Medulla oblongata (tissue), 1 donor: Measurements from ENCODE around the gene GTF2F1.
"Not testable (repeated sequence)": the region's sequence is repeated elsewhere in the genome, so short reads cannot be mapped to it uniquely, and the experiment has no call there.

Source experiments
- DNase-seq: peaks from one replicate; pipeline ENCODE4 v3.0.0-alpha.2; 2015; ENCODE audit errors: extremely low spot score

GTF2F1 gene, protein sequence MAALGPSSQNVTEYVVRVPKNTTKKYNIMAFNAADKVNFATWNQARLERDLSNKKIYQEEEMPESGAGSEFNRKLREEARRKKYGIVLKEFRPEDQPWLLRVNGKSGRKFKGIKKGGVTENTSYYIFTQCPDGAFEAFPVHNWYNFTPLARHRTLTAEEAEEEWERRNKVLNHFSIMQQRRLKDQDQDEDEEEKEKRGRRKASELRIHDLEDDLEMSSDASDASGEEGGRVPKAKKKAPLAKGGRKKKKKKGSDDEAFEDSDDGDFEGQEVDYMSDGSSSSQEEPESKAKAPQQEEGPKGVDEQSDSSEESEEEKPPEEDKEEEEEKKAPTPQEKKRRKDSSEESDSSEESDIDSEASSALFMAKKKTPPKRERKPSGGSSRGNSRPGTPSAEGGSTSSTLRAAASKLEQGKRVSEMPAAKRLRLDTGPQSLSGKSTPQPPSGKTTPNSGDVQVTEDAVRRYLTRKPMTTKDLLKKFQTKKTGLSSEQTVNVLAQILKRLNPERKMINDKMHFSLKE

DNA sequence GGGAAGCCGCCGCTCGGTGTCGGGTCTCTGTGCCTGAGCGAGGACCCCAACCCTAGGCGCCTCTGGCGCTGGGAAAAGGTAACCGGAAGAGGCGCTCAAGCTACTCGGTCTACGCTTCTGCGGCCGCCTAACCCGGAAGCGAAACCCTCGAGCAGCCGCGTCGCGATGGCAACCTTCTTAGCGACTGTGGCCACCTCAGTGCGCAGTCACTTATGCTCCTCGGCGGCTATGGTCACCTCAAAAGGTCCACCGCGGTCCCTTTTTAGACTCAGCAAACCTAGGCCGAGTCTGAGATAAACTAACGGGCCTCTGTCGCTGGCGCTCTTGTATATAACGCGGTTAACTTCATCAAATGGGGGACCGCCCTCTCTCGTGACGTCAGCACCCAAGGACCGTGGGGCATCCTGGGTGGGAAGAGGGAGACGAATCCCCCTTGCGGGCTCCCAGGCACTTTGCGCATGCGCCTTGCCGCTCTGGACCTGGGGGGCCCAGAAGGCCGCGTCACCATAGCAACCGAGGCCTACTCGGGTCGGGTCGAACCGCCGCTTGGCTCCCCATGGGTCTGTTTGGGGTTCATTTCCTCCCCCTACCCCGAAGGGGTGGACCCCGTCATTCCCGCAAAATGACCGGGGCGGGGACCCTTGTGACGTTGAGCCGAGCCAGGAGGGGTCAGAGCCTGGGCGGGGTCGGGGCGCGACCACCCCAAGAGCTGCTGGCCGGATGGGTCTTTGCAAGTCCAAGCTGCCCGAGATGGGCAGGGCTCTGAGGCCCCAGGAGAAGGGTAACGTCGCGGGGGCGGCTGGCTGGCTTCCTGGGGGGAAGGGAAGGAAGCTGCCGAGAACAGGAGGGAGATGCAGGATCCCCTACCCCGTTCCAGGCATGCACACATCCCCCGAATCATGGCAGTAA, at the start of gene GTF2F1:
Gene GTF2F1 (minus strand): TSS at position 91 of the 909 bp plus-strand sequence. CDS start 169 bp downstream, outside the sequence.
- peak; percentile 97 for DNase-seq

DNA sequence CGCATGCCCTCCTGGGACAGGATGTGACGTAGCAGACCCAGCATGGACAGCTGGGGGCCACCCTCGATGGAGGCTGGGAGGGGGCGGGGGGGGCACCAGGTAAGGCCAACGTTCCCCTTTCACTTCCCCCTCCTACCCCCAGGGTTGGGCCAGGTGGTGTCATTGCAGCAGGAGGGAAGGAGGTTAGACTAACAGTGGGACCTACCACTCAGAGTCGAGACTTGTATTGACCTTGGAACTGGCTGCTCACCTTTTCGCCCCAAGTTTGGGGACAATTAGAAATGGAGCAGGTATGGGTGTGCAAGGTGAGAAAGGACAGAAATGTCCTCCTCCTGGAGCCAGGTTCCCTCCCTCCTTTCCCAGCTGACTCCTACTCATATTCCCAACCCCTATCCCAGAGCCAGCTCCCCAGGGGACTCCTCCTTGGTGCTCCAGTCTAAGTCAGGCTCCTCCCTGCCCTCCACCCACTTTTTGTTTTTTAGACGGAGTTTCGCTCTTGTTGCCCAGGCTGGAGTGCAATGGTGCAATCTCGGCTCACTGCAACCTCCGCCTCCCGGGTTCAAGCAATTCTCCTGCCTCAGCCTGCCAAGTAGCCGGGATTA, 49.2 kb upstream of the GTF2F1 start:
- DNase-seq, result no peak

DNA sequence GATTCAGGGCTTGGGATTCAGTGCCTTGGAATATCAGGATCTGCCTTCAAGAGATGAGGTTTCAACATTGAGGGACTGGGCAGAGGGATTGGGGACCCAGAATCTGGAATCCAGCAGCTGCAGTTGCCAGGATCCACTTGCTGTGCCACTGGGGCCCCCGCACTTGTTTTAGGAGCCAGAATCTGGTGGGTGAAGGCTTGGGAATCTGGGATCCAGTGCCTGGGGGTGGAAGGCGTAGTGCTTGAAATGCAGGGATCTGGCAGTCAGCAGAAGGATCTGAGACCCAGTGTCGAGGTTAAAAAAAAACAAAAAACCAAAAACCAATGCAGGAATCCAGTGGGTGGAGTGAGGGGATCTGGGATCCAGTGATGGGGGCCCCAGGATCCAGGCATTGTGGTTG, 47.9 kb upstream of the GTF2F1 start:
- DNase-seq, result no peak

DNA sequence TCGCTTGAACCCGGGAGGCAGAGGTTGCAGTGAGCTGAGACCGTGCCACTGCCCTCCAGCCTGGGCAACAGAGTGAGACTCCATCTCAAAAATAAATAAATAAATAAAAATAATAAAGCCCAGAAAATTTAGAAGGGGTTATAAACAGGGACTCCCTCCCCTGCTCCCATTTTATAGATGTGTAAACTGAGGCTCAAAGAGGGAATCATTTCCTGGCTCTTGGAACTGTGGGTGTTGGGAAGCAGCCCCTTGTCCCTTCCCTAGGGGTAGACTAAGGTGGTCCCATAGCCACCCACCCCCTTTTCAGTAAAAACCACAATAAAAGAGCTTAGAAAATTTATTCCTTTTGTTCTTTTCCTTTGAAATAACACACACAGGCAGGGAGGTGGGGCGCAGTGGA, 46.8 kb upstream of the GTF2F1 start:
- DNase-seq, result no peak

DNA sequence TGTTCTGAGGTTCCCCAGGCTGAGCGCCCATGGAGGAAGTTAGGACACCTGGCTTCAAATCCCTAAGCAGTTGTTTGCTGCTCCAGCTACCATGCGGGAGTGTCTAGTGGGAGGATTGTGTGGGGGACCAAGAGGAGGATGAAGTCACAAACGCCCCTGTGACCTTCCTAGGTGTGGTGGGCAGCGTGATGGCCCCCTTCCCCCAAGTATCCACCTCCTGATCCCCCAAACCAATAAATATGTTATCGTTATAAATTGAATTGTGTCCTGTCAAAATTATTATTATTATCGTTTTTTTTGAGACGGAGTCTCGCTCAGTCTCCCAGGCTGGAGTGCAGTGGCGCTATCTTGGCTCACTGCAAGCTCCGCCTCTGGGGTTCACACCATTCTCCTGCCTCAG, 40.7 kb upstream of the GTF2F1 start, which contains the start of gene SLC25A41:
Gene SLC25A41 (minus strand): TSS at position 101 of the 400 bp plus-strand sequence. CDS start 70 bp downstream, at position 31.
- no peak for DNase-seq

DNA sequence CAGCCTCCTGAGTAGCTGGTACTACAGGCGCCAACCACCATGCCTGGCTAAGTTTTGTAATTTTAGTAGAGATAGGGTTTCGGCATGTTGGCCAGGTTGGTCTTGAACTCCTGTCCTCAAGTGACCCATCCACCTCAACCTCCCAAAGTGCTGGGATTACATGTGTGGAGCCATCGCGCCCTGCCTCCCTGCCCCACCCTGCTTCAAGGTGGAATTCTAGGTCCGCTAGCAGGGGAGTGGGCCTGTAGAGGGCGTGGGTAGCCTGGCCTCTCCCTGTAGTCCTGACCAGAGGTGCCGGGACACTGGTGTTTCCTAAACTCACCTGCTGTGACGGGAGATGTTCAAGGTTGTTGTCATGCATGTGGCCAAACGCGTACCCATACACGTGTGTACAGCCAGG, 40.2 kb upstream of the GTF2F1 start:
- no peak for DNase-seq

DNA sequence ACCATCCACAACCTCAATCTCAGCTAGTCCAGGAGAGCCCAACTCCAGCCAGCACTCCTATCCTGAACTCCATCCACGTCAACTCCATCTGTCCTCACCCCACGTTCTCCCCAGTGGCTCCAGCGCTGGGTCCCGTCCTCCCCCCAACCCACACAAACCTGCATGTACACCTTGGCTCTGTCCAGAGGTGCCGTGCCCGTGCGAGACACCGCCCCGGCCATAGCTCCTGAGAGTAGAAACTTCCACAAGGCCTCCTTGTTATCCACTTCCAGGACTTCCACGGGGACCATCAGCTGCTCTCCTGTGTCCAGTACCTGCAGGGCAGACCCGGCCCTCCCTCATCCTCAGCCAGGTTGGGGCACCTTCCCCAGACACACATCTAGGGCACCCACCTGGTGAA, 38.9 kb upstream of the GTF2F1 start:
- DNase-seq, result no peak

DNA sequence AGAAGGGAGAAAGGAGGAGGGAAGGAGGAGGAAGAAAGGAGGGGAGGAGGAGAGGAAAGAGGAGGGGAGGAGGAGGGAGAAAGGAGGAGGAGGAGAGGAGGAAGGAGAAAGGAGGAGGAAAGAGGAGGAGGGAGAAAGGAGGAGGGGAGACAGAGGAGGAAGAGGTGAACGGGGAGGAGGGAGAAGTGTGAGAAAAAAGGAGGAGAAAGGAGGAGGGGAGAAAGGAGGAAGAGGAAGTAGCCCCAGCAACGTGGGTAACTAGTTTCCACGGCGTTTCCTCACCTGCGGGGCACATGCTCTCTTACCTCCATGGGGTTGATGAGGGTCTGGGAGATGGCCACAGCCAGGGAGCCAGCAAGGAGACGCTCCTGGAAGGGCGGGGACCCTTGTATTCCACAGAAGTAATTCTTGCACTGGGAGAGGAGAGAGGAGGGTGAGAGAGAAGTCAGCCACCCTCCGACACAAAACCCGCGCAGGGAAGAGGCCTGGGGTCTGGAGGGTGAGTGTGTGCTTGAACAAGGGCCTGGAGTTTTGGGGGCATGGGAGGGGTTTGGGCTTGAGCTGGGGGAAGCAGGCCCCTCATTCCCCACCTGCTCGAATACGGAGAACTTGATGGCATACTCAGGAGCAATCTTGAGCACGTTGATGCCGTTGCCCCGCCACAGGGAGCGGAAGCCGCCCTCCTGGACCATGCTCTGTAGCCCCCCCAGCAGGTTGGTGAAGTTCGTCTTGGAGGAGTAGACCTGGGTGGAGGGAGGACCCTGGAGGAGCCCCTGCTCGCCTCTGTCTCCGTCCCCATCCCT, 36.7 kb upstream of the GTF2F1 start:
- DNase-seq, result no peak

DNA sequence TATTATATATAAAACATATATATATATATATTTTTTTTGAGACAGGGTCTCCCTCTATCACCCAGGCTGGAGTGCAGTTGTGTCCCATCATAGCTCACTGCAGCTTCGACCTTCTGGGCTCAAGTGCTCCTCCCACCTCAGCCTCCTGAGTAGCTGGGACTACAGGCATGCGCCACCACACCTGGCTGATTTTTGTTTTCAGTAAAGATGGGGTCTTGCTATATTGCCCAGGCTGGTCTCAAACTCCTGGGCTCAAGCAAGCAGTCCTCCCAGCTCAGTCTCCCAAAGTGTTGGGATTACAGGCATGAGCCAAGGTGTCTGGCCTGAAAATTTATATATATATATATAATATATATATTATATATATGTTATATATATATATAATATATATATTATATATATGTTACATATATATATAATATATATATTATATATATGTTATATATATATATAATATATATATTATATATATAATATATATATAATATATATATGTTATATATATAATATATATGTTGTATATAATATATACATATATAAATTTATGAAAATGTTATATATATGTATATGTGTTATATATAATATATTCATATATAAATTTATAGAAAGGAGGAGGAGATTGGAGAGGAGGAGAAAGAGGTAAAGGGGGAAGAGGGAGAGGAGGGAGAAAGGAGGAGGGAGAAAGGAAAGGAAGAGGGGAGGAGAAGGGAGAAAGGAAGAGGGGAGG, 35.9 kb upstream of the GTF2F1 start:
- not testable (repeated sequence) for DNase-seq

DNA sequence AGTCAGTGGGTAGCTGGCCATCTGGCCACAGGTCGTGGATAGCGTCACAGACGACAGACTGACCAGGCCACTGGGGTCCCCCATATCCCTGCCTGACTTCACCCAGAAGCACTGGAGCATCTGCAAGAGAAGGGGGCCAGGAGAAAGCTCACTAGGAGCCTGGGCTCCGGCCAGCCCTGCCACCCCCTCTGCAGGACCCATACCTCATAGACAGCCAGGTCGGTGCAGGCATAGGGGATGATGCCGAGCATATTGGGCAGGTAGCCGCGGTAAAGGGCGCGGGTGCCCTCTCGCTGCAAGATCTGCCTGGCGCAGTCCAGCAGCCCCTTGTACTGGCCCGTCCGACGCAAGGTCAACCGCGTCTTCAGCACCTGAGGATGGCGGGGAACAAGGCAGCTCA, 34.2 kb upstream of the GTF2F1 start:
- no peak for DNase-seq

DNA sequence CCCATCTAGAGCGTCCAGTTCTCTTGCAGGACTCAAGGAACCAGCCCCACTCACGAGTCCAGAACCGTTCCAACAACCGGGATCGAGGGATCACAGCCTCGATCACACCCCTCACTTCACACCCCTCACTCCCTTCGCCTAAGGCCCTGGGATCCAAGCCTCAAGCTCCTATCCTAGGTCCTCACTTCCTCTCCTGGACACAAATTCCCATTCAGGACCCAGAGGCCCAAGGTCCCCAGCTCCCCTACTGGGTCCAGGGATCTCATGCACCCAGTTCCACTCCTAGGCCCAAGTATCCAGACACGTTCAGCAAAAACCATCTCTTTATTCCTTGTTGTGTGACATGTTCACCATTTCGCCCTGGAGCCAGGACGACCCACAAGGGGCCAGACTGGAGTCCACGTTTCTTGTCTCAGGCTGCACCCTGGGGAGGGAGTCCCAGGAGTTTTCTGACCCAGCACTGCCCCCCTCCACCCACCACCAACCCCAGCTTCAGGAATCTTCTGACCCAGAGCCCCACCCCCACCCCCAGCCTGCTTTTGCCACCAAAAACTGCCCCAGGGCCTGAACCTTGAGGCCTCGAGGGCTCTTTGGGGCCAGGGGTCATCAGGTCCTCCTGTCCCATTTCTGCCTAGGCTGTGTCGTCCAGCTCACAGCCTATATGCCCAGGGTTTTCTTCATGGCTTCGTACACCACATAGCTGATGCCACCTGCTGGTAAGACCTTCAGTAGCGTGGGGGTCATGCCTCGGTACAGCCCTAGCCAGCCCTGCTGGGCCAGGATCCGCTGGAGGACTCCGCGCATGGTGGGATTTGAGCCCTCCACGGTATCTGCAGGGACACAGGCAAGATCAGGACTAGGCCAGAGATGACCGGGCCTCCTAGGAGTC, 33.0 kb upstream of the GTF2F1 start:
- DNase-seq, result no peak

DNA sequence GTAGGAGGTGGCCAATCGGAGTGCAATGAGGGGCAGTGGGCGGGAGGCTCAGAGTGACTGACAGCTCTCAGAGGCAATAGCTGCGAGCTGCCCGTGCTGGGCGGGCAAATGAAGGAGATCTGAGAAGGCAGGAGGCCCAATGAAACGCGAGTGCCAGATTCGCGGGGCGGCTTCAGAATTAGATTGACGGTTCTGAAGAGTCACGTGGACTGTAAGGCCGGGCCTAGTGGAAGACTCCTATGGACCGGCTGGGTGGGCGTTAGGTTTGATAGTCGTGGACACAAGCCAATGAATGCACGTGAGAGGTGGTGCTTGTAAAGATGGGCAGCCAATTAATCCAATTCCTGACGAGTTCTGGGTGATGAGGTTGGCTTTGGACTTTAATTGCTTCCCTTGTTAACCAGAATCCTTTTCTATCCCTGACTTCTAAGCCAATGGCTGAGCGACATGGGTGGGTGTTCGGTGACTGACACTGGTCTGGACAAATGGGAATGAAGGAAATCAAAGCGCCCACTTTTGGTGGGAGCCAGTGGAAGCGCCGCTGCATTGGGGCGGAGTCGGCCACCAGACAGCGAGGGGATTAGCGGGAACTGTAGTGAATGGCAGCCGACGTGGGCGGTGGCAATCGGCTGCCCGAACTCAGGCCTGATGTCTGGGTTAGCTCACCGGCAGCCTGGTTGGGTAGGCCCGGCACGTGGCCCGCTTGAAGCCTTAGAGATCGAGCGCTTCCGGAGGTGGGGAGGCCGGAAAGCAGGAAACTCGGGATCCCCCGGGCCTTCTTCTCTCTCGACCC, 32.2 kb upstream of the GTF2F1 start:
- peak; percentile 100 for DNase-seq

DNA sequence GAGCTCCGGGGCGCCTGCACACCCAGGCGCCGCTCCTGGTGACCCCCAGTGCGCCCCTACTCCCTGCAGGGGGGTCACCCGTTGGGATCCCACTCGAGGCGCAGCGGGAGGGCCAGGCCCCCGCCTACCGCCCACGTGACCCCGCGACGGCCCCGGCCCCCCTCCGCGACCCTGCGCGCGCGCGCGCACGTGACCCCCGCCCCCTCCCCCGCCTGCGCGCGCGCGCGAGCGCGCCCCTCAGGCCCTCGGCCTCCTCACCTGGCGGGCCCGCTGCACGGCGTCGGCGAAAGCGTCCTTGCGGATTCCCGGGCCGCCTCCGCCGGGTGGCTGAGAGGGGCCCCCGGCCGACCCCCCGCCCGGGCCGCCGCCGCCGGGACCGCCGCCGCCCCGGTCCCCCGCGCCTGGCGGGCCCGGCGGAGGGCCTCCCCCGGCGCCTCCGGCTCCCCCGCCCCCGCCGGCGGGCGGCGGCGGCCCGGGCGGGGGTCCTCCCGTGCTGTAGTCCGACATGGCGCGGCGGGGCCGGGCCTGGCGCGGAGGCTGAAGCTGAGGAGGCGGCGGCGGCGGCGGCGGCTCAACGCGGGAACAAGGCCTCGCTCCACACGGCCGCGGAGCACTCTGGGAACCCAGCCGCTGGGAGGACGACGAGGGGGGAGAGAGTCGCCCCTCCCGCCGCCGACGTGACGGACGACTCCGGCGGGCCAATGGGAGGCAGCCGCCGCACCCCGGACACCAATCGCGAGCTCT, 31.4 kb upstream of the GTF2F1 start, which contains the start of gene KHSRP:
Gene KHSRP (minus strand): TSS at position 617 of the 744 bp plus-strand sequence. CDS start 110 bp downstream, at position 507.
- no peak for DNase-seq

DNA sequence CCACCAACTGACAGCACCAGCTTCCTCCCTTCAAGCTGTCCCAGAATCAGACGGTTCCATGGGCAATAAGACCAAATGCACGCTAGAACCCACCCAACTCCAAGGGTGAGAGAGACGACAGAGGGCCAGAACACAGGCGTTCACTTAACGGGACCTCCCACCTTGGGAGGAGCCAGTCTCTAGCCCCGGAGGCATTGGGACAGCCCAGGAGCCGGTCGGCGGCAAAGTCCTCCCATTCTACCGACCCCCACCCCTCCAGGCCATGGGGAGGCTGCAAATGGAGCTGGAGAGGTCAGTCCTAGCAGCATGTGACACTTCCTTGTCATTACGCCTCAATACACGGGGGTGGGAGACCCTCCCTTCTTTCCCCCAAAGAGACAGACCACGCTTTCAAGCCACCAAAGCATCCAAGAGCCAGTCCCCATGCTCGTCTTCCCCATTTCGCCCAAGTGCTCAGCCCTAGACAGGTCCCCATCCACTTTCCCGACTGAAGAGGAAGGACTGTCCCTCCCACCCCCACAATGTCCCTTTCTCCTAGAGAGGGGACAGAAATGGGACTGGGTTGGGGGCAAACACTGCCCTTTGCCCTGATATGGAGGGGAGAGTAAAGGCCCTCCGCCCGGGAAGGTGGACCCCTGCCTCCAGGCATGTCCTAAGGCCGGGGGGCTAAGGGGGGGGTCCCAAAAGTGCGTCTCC, 30.7 kb upstream of the GTF2F1 start:
- no peak for DNase-seq

DNA sequence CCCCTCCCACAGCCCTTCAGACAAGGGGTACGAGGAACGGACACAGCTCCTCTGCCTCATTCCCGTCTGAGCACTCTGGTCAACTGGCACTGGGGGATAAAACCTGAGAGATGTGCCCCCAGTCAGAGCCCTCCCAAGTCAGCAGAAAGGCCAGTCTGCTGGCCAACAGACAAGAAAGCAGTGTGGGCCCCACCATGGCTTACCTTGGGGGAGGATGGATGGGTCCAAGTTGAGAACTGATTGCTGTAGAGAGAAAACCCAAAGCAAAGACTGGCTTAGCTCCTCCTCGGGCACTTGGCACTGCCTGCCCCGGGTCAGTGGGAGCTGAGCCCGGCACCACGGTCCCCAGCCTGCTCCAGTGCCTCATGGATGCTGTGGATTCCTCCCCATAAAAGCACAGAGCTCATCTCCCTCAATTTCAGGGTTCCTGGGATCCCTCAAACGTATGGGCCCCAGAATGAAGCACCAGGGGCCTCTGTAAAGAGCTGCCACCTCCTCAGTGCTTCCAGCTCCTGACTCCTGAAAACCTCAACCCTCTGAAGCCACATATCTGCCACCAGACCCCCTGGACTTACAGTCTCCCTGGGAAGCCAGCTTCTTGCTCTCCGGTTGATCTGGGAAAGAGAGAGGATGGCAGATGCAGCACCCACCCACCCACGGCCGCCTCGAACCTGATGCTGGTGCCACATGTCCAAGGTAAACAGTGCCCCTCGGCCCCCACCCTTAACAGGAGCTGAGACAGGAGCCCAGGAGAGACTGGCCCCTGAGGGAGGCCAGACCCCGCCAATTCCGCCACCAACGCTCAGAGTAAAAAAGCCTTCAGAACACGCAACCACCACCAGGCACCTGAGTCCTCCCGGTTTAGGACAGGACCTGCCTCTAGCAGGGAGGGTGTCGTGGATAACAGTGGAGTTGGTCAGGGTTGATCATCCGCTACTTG, 28.4 kb upstream of the GTF2F1 start:
- no peak for DNase-seq

DNA sequence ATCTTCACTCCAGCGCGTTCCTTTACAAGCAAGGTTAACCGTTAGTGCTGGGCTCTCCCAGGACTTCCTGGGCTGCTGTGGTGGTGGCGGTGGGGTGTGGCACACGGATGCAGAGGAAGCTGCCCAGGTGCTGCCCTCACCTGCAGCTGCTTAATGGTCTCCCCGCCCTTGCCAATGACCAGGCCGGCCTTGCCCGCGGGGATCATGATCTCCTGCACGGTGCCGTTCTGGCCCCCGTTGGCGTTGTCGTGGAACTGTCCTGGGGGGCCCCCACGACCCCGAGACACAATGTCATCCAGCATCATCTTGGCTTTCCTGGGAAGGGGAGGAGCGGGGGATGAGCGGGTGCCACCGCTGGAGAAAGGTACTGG, 25.6 kb upstream of the GTF2F1 start:
- no peak for DNase-seq
